Vagina (tissue), 2 donors: ENCODE measurements around the gene NSUN2.

ENCODE experiments used
- POLR2A ChIP-seq, 2 donors: fragments of 450-650 bp; IDR thresholded peaks; one replicate each; pipeline ENCODE4 v1.6.1; 2017; ENCODE audit warnings: antibody characterized with exemption in 2 of 2, mild to moderate bottlenecking in 2 of 2, moderate library complexity in 2 of 2
- POLR2AphosphoS5 ChIP-seq, 2 donors: sonication (generic); formaldehyde crosslinking; IDR thresholded peaks; one replicate each; pipeline ENCODE4 v1.9.0; 2017; ENCODE audit warnings: antibody characterized with exemption in 2 of 2, mild to moderate bottlenecking in 2 of 2, low read depth in 1 of 2; ENCODE audit not compliant: insufficient read depth in 1 of 2
- TF ChIP-seq, protein P1 (sequence below), 3 experiments: fragments of 450-650 bp in 2 of 3; fragments of 200-600 bp in 1 of 3; sonication (generic) in 1 of 3; IDR thresholded peaks; one replicate each; pipeline ENCODE4 v1.5.1; 2017 to 2019; ENCODE audit warnings: antibody characterized with exemption in 3 of 3, mild to moderate bottlenecking in 2 of 3, moderate library complexity in 2 of 3

DNA sequence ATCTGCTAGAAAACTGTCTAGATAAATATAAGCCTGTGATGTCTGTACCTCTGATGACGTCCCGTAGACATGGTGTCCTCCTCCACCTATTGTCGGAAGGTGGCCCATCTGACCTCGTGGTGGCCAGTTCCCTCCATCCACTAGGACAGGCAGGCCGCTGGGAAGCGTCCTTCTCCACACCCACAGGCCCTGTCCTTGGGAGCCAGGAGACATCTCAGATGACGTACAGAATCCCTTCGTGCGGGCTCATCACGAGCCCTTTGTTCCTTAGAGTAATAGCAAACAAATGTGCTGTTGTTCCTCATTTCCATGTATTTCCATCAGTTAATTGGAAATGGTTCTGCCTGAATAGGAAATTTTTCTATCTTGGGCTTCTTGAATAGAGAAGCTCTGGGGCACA lies 42.0 kb upstream of the NSUN2 start:
- TF ChIP-seq, protein P1, sequence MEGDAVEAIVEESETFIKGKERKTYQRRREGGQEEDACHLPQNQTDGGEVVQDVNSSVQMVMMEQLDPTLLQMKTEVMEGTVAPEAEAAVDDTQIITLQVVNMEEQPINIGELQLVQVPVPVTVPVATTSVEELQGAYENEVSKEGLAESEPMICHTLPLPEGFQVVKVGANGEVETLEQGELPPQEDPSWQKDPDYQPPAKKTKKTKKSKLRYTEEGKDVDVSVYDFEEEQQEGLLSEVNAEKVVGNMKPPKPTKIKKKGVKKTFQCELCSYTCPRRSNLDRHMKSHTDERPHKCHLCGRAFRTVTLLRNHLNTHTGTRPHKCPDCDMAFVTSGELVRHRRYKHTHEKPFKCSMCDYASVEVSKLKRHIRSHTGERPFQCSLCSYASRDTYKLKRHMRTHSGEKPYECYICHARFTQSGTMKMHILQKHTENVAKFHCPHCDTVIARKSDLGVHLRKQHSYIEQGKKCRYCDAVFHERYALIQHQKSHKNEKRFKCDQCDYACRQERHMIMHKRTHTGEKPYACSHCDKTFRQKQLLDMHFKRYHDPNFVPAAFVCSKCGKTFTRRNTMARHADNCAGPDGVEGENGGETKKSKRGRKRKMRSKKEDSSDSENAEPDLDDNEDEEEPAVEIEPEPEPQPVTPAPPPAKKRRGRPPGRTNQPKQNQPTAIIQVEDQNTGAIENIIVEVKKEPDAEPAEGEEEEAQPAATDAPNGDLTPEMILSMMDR (IDR thresholded peaks at IDR 0.05), result no peak
- TF ChIP-seq POLR2AphosphoS5 (IDR thresholded peaks at IDR 0.05; ENCODE audit: insufficient read depth in 1 of 2, low read depth in 1 of 2), result no peak
- TF ChIP-seq POLR2A (IDR thresholded peaks at IDR 0.05), result no peak
